ENCODE data around the gene MSH2. TPM values are rescaled to one million over a fixed set of nuclear protein-coding genes. Genes with fewer than 3 reads are reported as not detected.
"Not testable (repeated sequence)": the region's sequence is repeated elsewhere in the genome, so short reads cannot be mapped to it uniquely, and the experiment has no call there.

Gene MSH2
- total and polyA plus RNA-seq, 11 donors, result 4.4 to 19.0 (median 11.6) TPM

GRCh38 chr2:47438106-47438505, 35.1 kb downstream of the MSH2 start:
- H3K9me3 ChIP-seq, result no peaks in the 10 kb centered on the region
- DNase-seq (no peak), ATAC-seq (no peak)
- no peaks in the 10 kb centered on the region for H3K4me1 ChIP-seq
- no peak overlapping the region for H3K4me3 ChIP-seq
- no peak for TF ChIP-seq POLR2A (IDR thresholded peaks at IDR 0.05)
- TF ChIP-seq, protein P1, sequence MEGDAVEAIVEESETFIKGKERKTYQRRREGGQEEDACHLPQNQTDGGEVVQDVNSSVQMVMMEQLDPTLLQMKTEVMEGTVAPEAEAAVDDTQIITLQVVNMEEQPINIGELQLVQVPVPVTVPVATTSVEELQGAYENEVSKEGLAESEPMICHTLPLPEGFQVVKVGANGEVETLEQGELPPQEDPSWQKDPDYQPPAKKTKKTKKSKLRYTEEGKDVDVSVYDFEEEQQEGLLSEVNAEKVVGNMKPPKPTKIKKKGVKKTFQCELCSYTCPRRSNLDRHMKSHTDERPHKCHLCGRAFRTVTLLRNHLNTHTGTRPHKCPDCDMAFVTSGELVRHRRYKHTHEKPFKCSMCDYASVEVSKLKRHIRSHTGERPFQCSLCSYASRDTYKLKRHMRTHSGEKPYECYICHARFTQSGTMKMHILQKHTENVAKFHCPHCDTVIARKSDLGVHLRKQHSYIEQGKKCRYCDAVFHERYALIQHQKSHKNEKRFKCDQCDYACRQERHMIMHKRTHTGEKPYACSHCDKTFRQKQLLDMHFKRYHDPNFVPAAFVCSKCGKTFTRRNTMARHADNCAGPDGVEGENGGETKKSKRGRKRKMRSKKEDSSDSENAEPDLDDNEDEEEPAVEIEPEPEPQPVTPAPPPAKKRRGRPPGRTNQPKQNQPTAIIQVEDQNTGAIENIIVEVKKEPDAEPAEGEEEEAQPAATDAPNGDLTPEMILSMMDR (IDR thresholded peaks at IDR 0.05), result no peak
- H3K36me3 ChIP-seq, result no peaks in the 10 kb centered on the region
- intact Hi-C loops (cut with DNase I), result loop anchor here in 6 of 10 donors (2.0 to 10.0 kb wide), 7 partner anchors 329 to 669 kb away; no protein-coding TSS in a partner anchor
- WGBS, 4 donors, result 89 to 93% (median 91%) methylated on average over 3 of the region's 3 CpGs
- H3K27ac ChIP-seq, result no peak overlapping the region
- no peaks in the 10 kb centered on the region for H3K27me3 ChIP-seq

- Histone ChIP-seq H3K4me3 (no peak overlapping the region), H3K27me3 (no peaks in the 10 kb centered on the region), H3K36me3 (no peaks in the 10 kb centered on the region), H3K4me1 (no peaks in the 10 kb centered on the region), H3K27ac (no peak overlapping the region), H3K9me3 (no peaks in the 10 kb centered on the region)
- TF ChIP-seq, protein P1 (IDR thresholded peaks at IDR 0.05), result no peak
- TF ChIP-seq POLR2A (IDR thresholded peaks at IDR 0.05), result no peak
- intact Hi-C loops (cut with DNase I), result loop anchor here in 6 of 10 donors (2.0 to 10.0 kb wide), 7 partner anchors 328 to 669 kb away; no protein-coding TSS in a partner anchor
- ATAC-seq, result no peak
- no peak for DNase-seq
- WGBS, 4 donors, result 96 to 100% (median 97%) methylated on average over 2 of the region's 2 CpGs
Measured at GRCh38 chr2:47438783-47439182, 35.8 kb downstream of the MSH2 start.

GRCh38 chr2:47451790-47452189, 48.8 kb downstream of the MSH2 start:
- Histone ChIP-seq H3K9me3 (no peaks in the 10 kb centered on the region), H3K36me3 (peaks cover 0 to 30% (median 7%) of the 10 kb centered on the region in 9 donors), H3K27ac (no peak overlapping the region), H3K4me1 (no peaks in the 10 kb centered on the region), H3K27me3 (no peaks in the 10 kb centered on the region), H3K4me3 (no peak overlapping the region)
- TF ChIP-seq POLR2A (IDR thresholded peaks at IDR 0.05), result no peak
- TF ChIP-seq, protein P1 (IDR thresholded peaks at IDR 0.05), result no peak
- DNase-seq (no peak), ATAC-seq (no peak)
- intact Hi-C loops (cut with DNase I), result no loop called here

DNA sequence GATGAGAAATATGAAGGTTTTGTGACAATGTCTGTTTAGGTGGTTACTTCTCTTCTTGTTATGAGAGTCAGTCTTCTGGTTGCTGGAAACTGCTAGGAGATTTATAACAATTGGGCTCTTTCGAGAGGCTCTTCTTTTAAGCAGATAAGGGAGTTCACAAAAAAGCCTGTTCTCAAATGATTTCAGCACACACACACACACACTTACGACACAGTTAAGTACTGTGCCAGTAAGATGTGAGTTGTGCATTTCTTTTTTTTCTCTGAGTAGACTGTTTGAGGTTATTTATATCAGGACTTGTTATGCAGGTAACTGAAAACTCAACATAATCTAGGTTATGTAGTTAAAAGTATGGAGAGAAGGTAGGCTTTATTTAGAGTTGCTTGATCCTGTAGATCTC, 49.8 kb downstream of the MSH2 start:
- intact Hi-C loops (cut with DNase I), result no loop called here
- no peak for DNase-seq
- H3K9me3 ChIP-seq, result no peaks in the 10 kb centered on the region
- H3K4me3 ChIP-seq, result no peak overlapping the region
- no peaks in the 10 kb centered on the region for H3K4me1 ChIP-seq
- no peaks in the 10 kb centered on the region for H3K27me3 ChIP-seq
- no peak for ATAC-seq
- H3K27ac ChIP-seq, result no peak overlapping the region
- WGBS, 4 donors, result 89 to 96% (median 92%) methylated on average over 2 of the region's 2 CpGs
- H3K36me3 ChIP-seq, result peaks cover 0 to 26% (median 6%) of the 10 kb centered on the region in 9 donors
- TF ChIP-seq, protein P1 (IDR thresholded peaks at IDR 0.05), result no peak
- no peak for TF ChIP-seq POLR2A (IDR thresholded peaks at IDR 0.05)

DNA sequence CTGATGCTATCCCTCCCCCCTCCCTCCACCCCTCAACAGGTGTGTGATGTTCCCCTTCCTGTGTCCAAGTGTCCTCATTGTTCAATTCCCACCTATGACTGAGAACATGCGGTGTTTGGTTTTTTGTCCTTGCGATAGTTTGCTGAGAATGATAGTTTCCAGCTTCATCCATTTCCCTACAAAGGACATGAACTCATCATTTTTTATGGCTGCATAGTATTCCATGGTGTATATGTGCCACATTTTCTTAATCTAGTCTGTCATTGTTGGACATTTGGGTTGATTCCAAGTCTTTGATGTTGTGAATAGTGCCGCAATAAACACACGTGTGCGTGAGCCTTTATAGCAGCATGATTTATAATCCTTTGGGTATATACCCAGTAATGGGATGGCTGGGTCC, 51.9 kb downstream of the MSH2 start:
- DNase-seq; H3K9me3 ChIP-seq; H3K27ac ChIP-seq; intact Hi-C loops (cut with DNase I); H3K4me1 ChIP-seq; H3K4me3 ChIP-seq; H3K27me3 ChIP-seq; ATAC-seq: not testable (repeated sequence)
- WGBS, 4 donors, result 97 to 99% (median 98%) methylated on average over 5 of the region's 5 CpGs
- H3K36me3 ChIP-seq, result peaks cover 0 to 17% (median 0%) of the 10 kb centered on the region in 9 donors
